ENCODE results near the gene SBF2.

The SBF2 gene

GRCh38 chr11:10307022-10307399 is 13.0 kb upstream of the SBF2 start:
- peak overlapping the region; percentile 88 for H4K91ac ChIP-seq (ENCODE audit: low read length)
- DNase-seq = no peak
- H3K4me3 ChIP-seq (ENCODE audit: insufficient read depth in 1 of 2, low read depth in 1 of 2, low read length in 2 of 2) = peak overlapping the region; percentile 91 to 93
- peak overlapping the region; percentile 89 to 91 for H3K18ac ChIP-seq (ENCODE audit: low read depth in 1 of 2, low read length in 2 of 2)
- H2BK12ac ChIP-seq (ENCODE audit: low read length in 2 of 2) = peak overlapping the region in 1 of 2 experiments; percentile 59
- H2BK15ac ChIP-seq (ENCODE audit: low read depth, poor library complexity, severe bottlenecking) = no peak overlapping the region
- H3K4me1 ChIP-seq (ENCODE audit: control insufficient read depth, insufficient read depth, low read depth, low read length) = peaks cover 6% of the 10 kb centered on the region
- no peak overlapping the region for H2BK120ac ChIP-seq (ENCODE audit: low read depth, low read length)
- H2AFZ ChIP-seq (ENCODE audit: low read depth, low read length) = no peak overlapping the region
- H3K4ac ChIP-seq (ENCODE audit: low read depth in 1 of 2, low read length in 2 of 2) = no peak overlapping the region
- H3K36me3 ChIP-seq (ENCODE audit: control insufficient read depth in 1 of 2, insufficient read depth in 2 of 2, low read depth in 1 of 2, low read length in 2 of 2) = peaks cover 25 to 27% of the 10 kb centered on the region in 2 experiments
- H3K4me2 ChIP-seq (ENCODE audit: low read length, poor library complexity, severe bottlenecking) = peak overlapping the region; percentile 74
- H3K27me3 ChIP-seq (ENCODE audit: control insufficient read depth in 1 of 2, insufficient read depth in 1 of 2, low read length in 2 of 2) = no peaks in the 10 kb centered on the region
- peaks cover 3% of the 10 kb centered on the region for H3K9me3 ChIP-seq (ENCODE audit: control insufficient read depth, low read length)
- peak overlapping the region in 1 of 2 experiments; percentile 80 for H3K23ac ChIP-seq (ENCODE audit: low read length in 2 of 2)
- H3K79me1 ChIP-seq (replicated peaks; ENCODE audit: low read length, poor library complexity, severe bottlenecking) = no peaks in the 10 kb centered on the region
- peak overlapping the region; percentile 94 for H2BK5ac ChIP-seq (ENCODE audit: low read depth, low read length, poor library complexity, severe bottlenecking)
- peak overlapping the region; percentile 100 for H3K9ac ChIP-seq (ENCODE audit: low read length)
- no peak overlapping the region for H2AK5ac ChIP-seq (ENCODE audit: low read length, severe bottlenecking)
- H3K27ac ChIP-seq (ENCODE audit: low read length, poor library complexity, severe bottlenecking) = peak overlapping the region; percentile 96
- H4K8ac ChIP-seq (ENCODE audit: low read length) = no peak overlapping the region
- peak overlapping the region in 1 of 2 experiments; percentile 78 for H3K14ac ChIP-seq (ENCODE audit: low read length in 2 of 2)
- 3% methylated on average over 6 of the region's 9 CpGs for WGBS

- peak overlapping the region; percentile 74 to 92 for H3K18ac ChIP-seq (ENCODE audit: low read depth in 1 of 2, low read length in 2 of 2)
- H3K4me1 ChIP-seq (ENCODE audit: control insufficient read depth, insufficient read depth, low read depth, low read length) = peaks cover 6% of the 10 kb centered on the region
- H3K36me3 ChIP-seq (ENCODE audit: control insufficient read depth in 1 of 2, insufficient read depth in 2 of 2, low read depth in 1 of 2, low read length in 2 of 2) = peaks cover 25 to 27% of the 10 kb centered on the region in 2 experiments
- peak overlapping the region; percentile 85 for H2BK15ac ChIP-seq (ENCODE audit: low read depth, poor library complexity, severe bottlenecking)
- peak overlapping the region; percentile 61 to 93 for H3K4me3 ChIP-seq (ENCODE audit: insufficient read depth in 1 of 2, low read depth in 1 of 2, low read length in 2 of 2)
- H2BK12ac ChIP-seq (ENCODE audit: low read length in 2 of 2) = peak overlapping the region; percentile 28 to 98
- peaks cover 3% of the 10 kb centered on the region for H3K9me3 ChIP-seq (ENCODE audit: control insufficient read depth, low read length)
- DNase-seq = peak; percentile 38
- peak overlapping the region; percentile 66 for H4K8ac ChIP-seq (ENCODE audit: low read length)
- H3K23ac ChIP-seq (ENCODE audit: low read length in 2 of 2) = peak overlapping the region in 1 of 2 experiments; percentile 80
- peak overlapping the region; percentile 42 for H3K4me2 ChIP-seq (ENCODE audit: low read length, poor library complexity, severe bottlenecking)
- H2BK5ac ChIP-seq (ENCODE audit: low read depth, low read length, poor library complexity, severe bottlenecking) = peak overlapping the region; percentile 86
- H3K9ac ChIP-seq (ENCODE audit: low read length) = peak overlapping the region; percentile 100
- peak overlapping the region; percentile 89 to 90 for H3K4ac ChIP-seq (ENCODE audit: low read depth in 1 of 2, low read length in 2 of 2)
- H2AK5ac ChIP-seq (ENCODE audit: low read length, severe bottlenecking) = no peak overlapping the region
- peak overlapping the region in 1 of 2 experiments; percentile 99 for H3K14ac ChIP-seq (ENCODE audit: low read length in 2 of 2)
- under 1% methylated on average over 62 of the region's 65 CpGs for WGBS
- H3K27ac ChIP-seq (ENCODE audit: low read length, poor library complexity, severe bottlenecking) = peak overlapping the region; percentile 96
- peak overlapping the region; percentile 72 for H4K91ac ChIP-seq (ENCODE audit: low read length)
- no peaks in the 10 kb centered on the region for H3K79me1 ChIP-seq (replicated peaks; ENCODE audit: low read length, poor library complexity, severe bottlenecking)
- H3K27me3 ChIP-seq (ENCODE audit: control insufficient read depth in 1 of 2, insufficient read depth in 1 of 2, low read length in 2 of 2) = no peaks in the 10 kb centered on the region
- peak overlapping the region; percentile 78 for H2BK120ac ChIP-seq (ENCODE audit: low read depth, low read length)
- no peak overlapping the region for H2AFZ ChIP-seq (ENCODE audit: low read depth, low read length)
Measured at GRCh38 chr11:10305964-10306918, 12.2 kb upstream of the SBF2 start.

- Histone ChIP-seq H3K9ac (ENCODE audit: low read length) (peak overlapping the region; percentile 100), H2AK5ac (ENCODE audit: low read length, severe bottlenecking) (no peak overlapping the region), H3K4me3 (ENCODE audit: insufficient read depth in 1 of 2, low read depth in 1 of 2, low read length in 2 of 2) (peak overlapping the region; percentile 61 to 93), H2BK15ac (ENCODE audit: low read depth, poor library complexity, severe bottlenecking) (no peak overlapping the region), H2BK12ac (ENCODE audit: low read length in 2 of 2) (peak overlapping the region in 1 of 2 experiments; percentile 98), H4K91ac (ENCODE audit: low read length) (peak overlapping the region; percentile 72), H3K79me1 (replicated peaks; ENCODE audit: low read length, poor library complexity, severe bottlenecking) (no peaks in the 10 kb centered on the region), H2BK5ac (ENCODE audit: low read depth, low read length, poor library complexity, severe bottlenecking) (peak overlapping the region; percentile 58), H2AFZ (ENCODE audit: low read depth, low read length) (no peak overlapping the region), H3K23ac (ENCODE audit: low read length in 2 of 2) (peak overlapping the region in 1 of 2 experiments; percentile 77), H3K4me1 (ENCODE audit: control insufficient read depth, insufficient read depth, low read depth, low read length) (peaks cover 7% of the 10 kb centered on the region), H3K18ac (ENCODE audit: low read depth in 1 of 2, low read length in 2 of 2) (peak overlapping the region; percentile 78 to 92), H3K9me3 (ENCODE audit: control insufficient read depth, low read length) (peaks cover 3% of the 10 kb centered on the region), H3K4ac (ENCODE audit: low read depth in 1 of 2, low read length in 2 of 2) (peak overlapping the region; percentile 71 to 78), H3K36me3 (ENCODE audit: control insufficient read depth in 1 of 2, insufficient read depth in 2 of 2, low read depth in 1 of 2, low read length in 2 of 2) (peaks cover 25 to 27% of the 10 kb centered on the region in 2 experiments), H3K27ac (ENCODE audit: low read length, poor library complexity, severe bottlenecking) (peak overlapping the region; percentile 96), H2BK120ac (ENCODE audit: low read depth, low read length) (no peak overlapping the region), H3K4me2 (ENCODE audit: low read length, poor library complexity, severe bottlenecking) (peak overlapping the region; percentile 37), H4K8ac (ENCODE audit: low read length) (peak overlapping the region; percentile 66), H3K14ac (ENCODE audit: low read length in 2 of 2) (peak overlapping the region; percentile 90 to 99), H3K27me3 (ENCODE audit: control insufficient read depth in 1 of 2, insufficient read depth in 1 of 2, low read length in 2 of 2) (no peaks in the 10 kb centered on the region)
- DNase-seq = no peak
- under 1% methylated on average over 51 of the region's 51 CpGs for WGBS
Measured at GRCh38 chr11:10305262-10305963, 11.4 kb upstream of the SBF2 start.

Data from mesenchymal stem cell (in vitro differentiated cells and primary cell).